HepG2 (cell line): ENCODE results near the gene SNX9. TPM values are rescaled to one million over a fixed set of nuclear protein-coding genes. Genes with fewer than 3 reads are reported as not detected.

Source experiments
- ATAC-seq: fragments of 200-7000 bp; cut with Tn5 transposase; 3 replicates; pipeline ENCODE4 v1.9.1; 2020; ENCODE audit warnings: mild to moderate bottlenecking, moderate library complexity
- BruUV-seq: library from RNA; stranded (reverse); fragments of 400-500 nt; replicated peaks from 2 replicates; lab custom pipeline; 2021; lab: Mats Ljungman, UMichigan
- CTCF ChIA-PET: fragments of 300-600 bp; formaldehyde crosslinking; extraction: SDS; loops from one replicate; lab custom pipeline; 2021; ENCODE audit warnings: low total read pairs, inconsistent platforms, low intra/inter-chr PET ratio; lab: Yijun Ruan, JAX
- POLR2A ChIA-PET: fragments of 350-600 bp; sonication (Branson Sonifier 250); formaldehyde crosslinking; loops from one replicate; lab custom pipeline; 2020; ENCODE audit warnings: antibody characterized with exemption, inconsistent platforms; lab: Yijun Ruan, JAX
- DNase-seq: peaks from one replicate; pipeline ENCODE4 v3.0.0-alpha.2; 2015; ENCODE audit warnings: low spot score
- FAIRE-seq: peaks from 3 replicates; lab custom pipeline; 2011; peaks lifted over from hg19 to GRCh38; lab: Jason Lieb, UNC
- H2AFZ ChIP-seq: one replicate; pipeline ENCODE4 v1.6.1; 2011; ENCODE audit warnings: low read length, inconsistent platforms
- H3K27ac ChIP-seq: fragments of 300-600 bp; 3 replicates; pipeline ENCODE4 v1.8.0; 2011; ENCODE audit warnings: mixed run types, mild to moderate bottlenecking, mixed read lengths, low read length, inconsistent platforms; ENCODE audit not compliant: insufficient read depth; ENCODE audit errors: extremely low read length
- H3K27me3 ChIP-seq, 2 experiments: fragments of 200-600 bp in 1 of 2; 2 replicates in 1 of 2; 3 replicates in 1 of 2; pipeline versions ENCODE4 v1.6.0 to v1.8.0; 2011; ENCODE audit warnings: low read length in 2 of 2, mild to moderate bottlenecking in 2 of 2, moderate library complexity in 2 of 2, inconsistent platforms in 1 of 2; ENCODE audit not compliant: insufficient read depth in 2 of 2, control insufficient read depth in 1 of 2
- H3K36me3 ChIP-seq, 2 experiments: fragments of 200-600 bp in 1 of 2; replicated peaks in 1 of 2; 2 replicates in 1 of 2; 3 replicates in 1 of 2; pipeline versions ENCODE4 v1.5.1 to v1.8.0; 2011; ENCODE audit warnings: low read length in 2 of 2, inconsistent platforms in 1 of 2; ENCODE audit not compliant: insufficient read depth in 2 of 2, control insufficient read depth in 1 of 2
- H3K4me1 ChIP-seq: 2 replicates; pipeline ENCODE4 v1.5.1; 2012; ENCODE audit warnings: low read length, inconsistent platforms; ENCODE audit not compliant: insufficient read depth
- H3K4me2 ChIP-seq: 2 replicates; pipeline ENCODE4 v1.6.0; 2011; ENCODE audit warnings: low read depth, low read length, inconsistent platforms
- H3K4me3 ChIP-seq, 3 experiments: fragments of 200-600 bp in 1 of 3; sonication (generic), shearing (Covaris generic) in 1 of 3; replicated peaks in 1 of 3; 2 replicates each; pipeline ENCODE4 v1.5.1; 2011 to 2016; ENCODE audit warnings: low read length in 3 of 3, inconsistent platforms in 2 of 3, low read depth in 2 of 3, mild to moderate bottlenecking in 2 of 3, control low read depth in 1 of 3, mixed read lengths in 1 of 3; ENCODE audit not compliant: insufficient read depth in 1 of 3
- H3K79me2 ChIP-seq: one replicate; pipeline ENCODE4 v1.6.1; 2011; ENCODE audit warnings: low read length, inconsistent platforms; ENCODE audit not compliant: insufficient read depth
- H3K9ac ChIP-seq: 2 replicates; pipeline ENCODE4 v1.6.0; 2011; ENCODE audit warnings: mild to moderate bottlenecking, low read depth, low read length, inconsistent platforms; ENCODE audit not compliant: insufficient read depth
- H3K9me3 ChIP-seq: 2 replicates; pipeline ENCODE4 v1.5.1; 2012; ENCODE audit warnings: mild to moderate bottlenecking, low read length
- H4K20me1 ChIP-seq: 2 replicates; pipeline ENCODE4 v1.6.0; 2011; ENCODE audit warnings: inconsistent platforms, mild to moderate bottlenecking, low read length, moderate library complexity; ENCODE audit not compliant: insufficient read depth
- ASH2L ChIP-seq: fragments of 300-600, 200-600 bp; sonication (generic); IDR thresholded peaks from 2 replicates; pipeline ENCODE4 v1.7.0; 2017; ENCODE audit warnings: low read depth, mild to moderate bottlenecking, moderate library complexity, mixed read lengths, low read length; ENCODE audit not compliant: insufficient read length
- RARA ChIP-seq: IDR thresholded peaks from 2 replicates; pipeline ENCODE4 v1.6.1; 2016; ENCODE audit warnings: missing genetic modification reagents, missing compliant biosample characterization
- RBFOX2 ChIP-seq: fragments of 200-400 bp; formaldehyde crosslinking; IDR thresholded peaks from 2 replicates; pipeline ENCODE4 v1.6.1; 2017; ENCODE audit warnings: low read depth, mild to moderate bottlenecking, low read length
- SNAI1 ChIP-seq: sonication (generic); formaldehyde crosslinking; IDR thresholded peaks from 2 replicates; pipeline ENCODE4 v1.5.0; 2020; ENCODE audit warnings: mild to moderate bottlenecking, missing genetic modification reagents, borderline replicate concordance
- TBL1XR1 ChIP-seq: fragments of 150-350 bp; IDR thresholded peaks from 2 replicates; pipeline ENCODE4 v1.6.1; 2014; ENCODE audit warnings: borderline replicate concordance, low read length; ENCODE audit not compliant: partially characterized antibody
- TMF1 ChIP-seq: sonication (generic); formaldehyde crosslinking; IDR thresholded peaks from 2 replicates; pipeline ENCODE4 v1.8.1; 2022; ENCODE audit warnings: low read depth, missing genetic modification reagents
- TP53 ChIP-seq: sonication (generic); formaldehyde crosslinking; conservative IDR thresholded peaks from 2 replicates; pipeline ENCODE4 v1.4.0; 2020; ENCODE audit warnings: missing genetic modification reagents
- ZBTB7B ChIP-seq: sonication (generic); formaldehyde crosslinking; IDR thresholded peaks from 2 replicates; pipeline ENCODE4 v1.4.0; 2020; ENCODE audit warnings: missing genetic modification reagents
- ZNF282 ChIP-seq: fragments of 450-650 bp; IDR thresholded peaks from 2 replicates; pipeline ENCODE4 v1.6.1; 2018; ENCODE audit not compliant: partially characterized antibody
- ZNF431 ChIP-seq: sonication (generic); formaldehyde crosslinking; IDR thresholded peaks from 2 replicates; pipeline ENCODE4 v1.9.0; 2022; ENCODE audit warnings: missing genetic modification reagents, low read depth, mild to moderate bottlenecking, borderline replicate concordance
- ZNF552 ChIP-seq: sonication (generic); formaldehyde crosslinking; IDR thresholded peaks from 2 replicates; pipeline ENCODE4 v1.9.0; 2022; ENCODE audit warnings: missing genetic modification reagents, mild to moderate bottlenecking, borderline replicate concordance
- ZNF703 ChIP-seq: sonication (generic); formaldehyde crosslinking; IDR thresholded peaks from 2 replicates; pipeline ENCODE4 v1.5.1; 2020; ENCODE audit warnings: missing genetic modification reagents, mild to moderate bottlenecking, moderate library complexity, borderline replicate concordance
- WGBS: methylation state at CpG from one replicate; pipeline ENCODE4 v1.1.6; 2017; ENCODE audit warnings: low lambda C conversion rate; 5-methylcytosine and 5-hydroxymethylcytosine counted together
- in situ Hi-C: cut with HindIII; loops from 2 replicates; pipeline ENCODE4 v1.10.0; 2017; ENCODE audit warnings: low pct_unique_long_range_greater_than_20kb; ENCODE audit not compliant: extremely low pct_ligation_motif_present
- intact Hi-C: fragments of 100-400 bp; cut with micrococcal nuclease; formaldehyde crosslinking; loops from one replicate; pipeline ENCODE4 v1.10.0; 2022; ENCODE audit not compliant: unreplicated experiment
- polyA plus RNA-seq, 8 experiments: library from polyadenylated mRNA; depleted of rRNA in 3 of 8; stranded (reverse) in 7 of 8; unstranded in 1 of 8; fragments of >200 nt; fragmentation: Illumina TruSeq in 4 of 8; extraction: Trizol in 4 of 8; gene quantifications; 2 replicates each; pipeline versions ENCODE4 v1.2.1 to v1.2.3, GENCODE V29; 2011 to 2016; ENCODE audit warnings: low read depth in 4 of 8, missing spikeins in 1 of 8, mixed read lengths in 1 of 8; ENCODE audit not compliant: insufficient read depth in 1 of 8
- total RNA-seq, 5 experiments: library from RNA; depleted of rRNA; stranded (reverse); fragments of >200 nt; fragmentation: Illumina TruSeq; extraction: Trizol; gene quantifications; 2 replicates each; pipeline ENCODE4 v1.2.3, GENCODE V29; 2016; ENCODE audit warnings: low read depth in 1 of 5
- TF ChIP-seq, protein P1 (sequence below): sonication (generic); formaldehyde crosslinking; IDR thresholded peaks from 2 replicates; pipeline ENCODE4 v1.4.0; 2020; ENCODE audit warnings: missing genetic modification reagents
- TF ChIP-seq, protein P2 (sequence below): IDR thresholded peaks from 2 replicates; pipeline ENCODE4 v1.4.0; 2020; ENCODE audit warnings: mild to moderate bottlenecking, missing genetic modification reagents
- TF ChIP-seq, protein P3 (sequence below): conservative IDR thresholded peaks from 2 replicates; pipeline ENCODE4 v1.6.1; 2018; ENCODE audit warnings: missing genetic modification reagents

Gene SNX9
- total and polyA plus RNA-seq, 2 of the 13 experiments (the other 11 are each of a cell fraction or from before 2014, with no cell fraction given): 21.9 to 36.0 TPM

DNA sequence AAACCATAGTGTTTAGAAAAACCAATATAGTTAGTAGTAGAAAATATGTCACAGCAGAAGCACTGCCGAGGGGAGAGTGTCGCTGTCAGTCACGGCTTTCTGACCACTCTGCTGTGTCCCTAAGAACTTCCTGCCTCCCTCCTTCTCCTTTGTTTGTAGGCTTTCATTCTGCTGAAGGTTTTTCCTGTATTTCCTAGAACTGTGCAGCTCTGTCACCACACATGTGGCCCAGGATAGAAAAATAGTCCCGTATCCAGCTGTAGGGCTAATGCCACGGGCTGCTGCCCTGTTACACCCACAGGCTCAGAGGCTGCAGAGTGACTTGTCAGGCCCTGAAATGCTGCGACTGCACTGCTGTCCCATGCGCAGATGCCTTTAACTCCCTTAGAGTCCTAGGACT is 106.0 kb downstream of the SNX9 start:
- Histone ChIP-seq H3K4me3 (no peak overlapping the region), H3K27ac (no peak overlapping the region), H3K27me3 (no peaks in the 10 kb centered on the region), H4K20me1 (no peaks in the 10 kb centered on the region), H3K36me3 (peaks cover 14 to 69% of the 10 kb centered on the region in 2 experiments), H3K79me2 (no peaks in the 10 kb centered on the region), H3K4me1 (no peaks in the 10 kb centered on the region), H3K9ac (no peak overlapping the region), H3K4me2 (no peak overlapping the region), H3K9me3 (no peaks in the 10 kb centered on the region), H2AFZ (no peak overlapping the region)
- ChIA-PET CTCF (no interaction called here), POLR2A (no interaction called here)
- in situ Hi-C loops (no loop called here), intact Hi-C loops (no loop called here)
- FAIRE-seq: no peak
- WGBS: 96% methylated on average over 7 of the region's 7 CpGs
- no peak for DNase-seq
- no peak for TF ChIP-seq TMF1 (CRISPR knock-in tag)
- TF ChIP-seq ZNF552 (CRISPR knock-in tag): no peak
- no peak for TF ChIP-seq RARA
- no peak for TF ChIP-seq SNAI1 (CRISPR knock-in tag)
- TF ChIP-seq, protein P1, sequence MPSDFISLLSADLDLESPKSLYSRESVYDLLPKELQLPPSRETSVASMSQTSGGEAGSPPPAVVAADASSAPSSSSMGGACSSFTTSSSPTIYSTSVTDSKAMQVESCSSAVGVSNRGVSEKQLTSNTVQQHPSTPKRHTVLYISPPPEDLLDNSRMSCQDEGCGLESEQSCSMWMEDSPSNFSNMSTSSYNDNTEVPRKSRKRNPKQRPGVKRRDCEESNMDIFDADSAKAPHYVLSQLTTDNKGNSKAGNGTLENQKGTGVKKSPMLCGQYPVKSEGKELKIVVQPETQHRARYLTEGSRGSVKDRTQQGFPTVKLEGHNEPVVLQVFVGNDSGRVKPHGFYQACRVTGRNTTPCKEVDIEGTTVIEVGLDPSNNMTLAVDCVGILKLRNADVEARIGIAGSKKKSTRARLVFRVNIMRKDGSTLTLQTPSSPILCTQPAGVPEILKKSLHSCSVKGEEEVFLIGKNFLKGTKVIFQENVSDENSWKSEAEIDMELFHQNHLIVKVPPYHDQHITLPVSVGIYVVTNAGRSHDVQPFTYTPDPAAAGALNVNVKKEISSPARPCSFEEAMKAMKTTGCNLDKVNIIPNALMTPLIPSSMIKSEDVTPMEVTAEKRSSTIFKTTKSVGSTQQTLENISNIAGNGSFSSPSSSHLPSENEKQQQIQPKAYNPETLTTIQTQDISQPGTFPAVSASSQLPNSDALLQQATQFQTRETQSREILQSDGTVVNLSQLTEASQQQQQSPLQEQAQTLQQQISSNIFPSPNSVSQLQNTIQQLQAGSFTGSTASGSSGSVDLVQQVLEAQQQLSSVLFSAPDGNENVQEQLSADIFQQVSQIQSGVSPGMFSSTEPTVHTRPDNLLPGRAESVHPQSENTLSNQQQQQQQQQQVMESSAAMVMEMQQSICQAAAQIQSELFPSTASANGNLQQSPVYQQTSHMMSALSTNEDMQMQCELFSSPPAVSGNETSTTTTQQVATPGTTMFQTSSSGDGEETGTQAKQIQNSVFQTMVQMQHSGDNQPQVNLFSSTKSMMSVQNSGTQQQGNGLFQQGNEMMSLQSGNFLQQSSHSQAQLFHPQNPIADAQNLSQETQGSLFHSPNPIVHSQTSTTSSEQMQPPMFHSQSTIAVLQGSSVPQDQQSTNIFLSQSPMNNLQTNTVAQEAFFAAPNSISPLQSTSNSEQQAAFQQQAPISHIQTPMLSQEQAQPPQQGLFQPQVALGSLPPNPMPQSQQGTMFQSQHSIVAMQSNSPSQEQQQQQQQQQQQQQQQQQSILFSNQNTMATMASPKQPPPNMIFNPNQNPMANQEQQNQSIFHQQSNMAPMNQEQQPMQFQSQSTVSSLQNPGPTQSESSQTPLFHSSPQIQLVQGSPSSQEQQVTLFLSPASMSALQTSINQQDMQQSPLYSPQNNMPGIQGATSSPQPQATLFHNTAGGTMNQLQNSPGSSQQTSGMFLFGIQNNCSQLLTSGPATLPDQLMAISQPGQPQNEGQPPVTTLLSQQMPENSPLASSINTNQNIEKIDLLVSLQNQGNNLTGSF (CRISPR knock-in tag): no peak
- TF ChIP-seq, protein P2, sequence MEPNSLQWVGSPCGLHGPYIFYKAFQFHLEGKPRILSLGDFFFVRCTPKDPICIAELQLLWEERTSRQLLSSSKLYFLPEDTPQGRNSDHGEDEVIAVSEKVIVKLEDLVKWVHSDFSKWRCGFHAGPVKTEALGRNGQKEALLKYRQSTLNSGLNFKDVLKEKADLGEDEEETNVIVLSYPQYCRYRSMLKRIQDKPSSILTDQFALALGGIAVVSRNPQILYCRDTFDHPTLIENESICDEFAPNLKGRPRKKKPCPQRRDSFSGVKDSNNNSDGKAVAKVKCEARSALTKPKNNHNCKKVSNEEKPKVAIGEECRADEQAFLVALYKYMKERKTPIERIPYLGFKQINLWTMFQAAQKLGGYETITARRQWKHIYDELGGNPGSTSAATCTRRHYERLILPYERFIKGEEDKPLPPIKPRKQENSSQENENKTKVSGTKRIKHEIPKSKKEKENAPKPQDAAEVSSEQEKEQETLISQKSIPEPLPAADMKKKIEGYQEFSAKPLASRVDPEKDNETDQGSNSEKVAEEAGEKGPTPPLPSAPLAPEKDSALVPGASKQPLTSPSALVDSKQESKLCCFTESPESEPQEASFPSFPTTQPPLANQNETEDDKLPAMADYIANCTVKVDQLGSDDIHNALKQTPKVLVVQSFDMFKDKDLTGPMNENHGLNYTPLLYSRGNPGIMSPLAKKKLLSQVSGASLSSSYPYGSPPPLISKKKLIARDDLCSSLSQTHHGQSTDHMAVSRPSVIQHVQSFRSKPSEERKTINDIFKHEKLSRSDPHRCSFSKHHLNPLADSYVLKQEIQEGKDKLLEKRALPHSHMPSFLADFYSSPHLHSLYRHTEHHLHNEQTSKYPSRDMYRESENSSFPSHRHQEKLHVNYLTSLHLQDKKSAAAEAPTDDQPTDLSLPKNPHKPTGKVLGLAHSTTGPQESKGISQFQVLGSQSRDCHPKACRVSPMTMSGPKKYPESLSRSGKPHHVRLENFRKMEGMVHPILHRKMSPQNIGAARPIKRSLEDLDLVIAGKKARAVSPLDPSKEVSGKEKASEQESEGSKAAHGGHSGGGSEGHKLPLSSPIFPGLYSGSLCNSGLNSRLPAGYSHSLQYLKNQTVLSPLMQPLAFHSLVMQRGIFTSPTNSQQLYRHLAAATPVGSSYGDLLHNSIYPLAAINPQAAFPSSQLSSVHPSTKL (CRISPR knock-in tag): no peak
- TF ChIP-seq TP53 (CRISPR knock-in tag): no peak
- TF ChIP-seq ZNF431 (CRISPR knock-in tag): no peak
- no peak for TF ChIP-seq TBL1XR1
- no peak for TF ChIP-seq ZBTB7B (CRISPR knock-in tag)
- TF ChIP-seq RBFOX2: no peak
- TF ChIP-seq ZNF703 (CRISPR knock-in tag): no peak
- TF ChIP-seq, protein P3, sequence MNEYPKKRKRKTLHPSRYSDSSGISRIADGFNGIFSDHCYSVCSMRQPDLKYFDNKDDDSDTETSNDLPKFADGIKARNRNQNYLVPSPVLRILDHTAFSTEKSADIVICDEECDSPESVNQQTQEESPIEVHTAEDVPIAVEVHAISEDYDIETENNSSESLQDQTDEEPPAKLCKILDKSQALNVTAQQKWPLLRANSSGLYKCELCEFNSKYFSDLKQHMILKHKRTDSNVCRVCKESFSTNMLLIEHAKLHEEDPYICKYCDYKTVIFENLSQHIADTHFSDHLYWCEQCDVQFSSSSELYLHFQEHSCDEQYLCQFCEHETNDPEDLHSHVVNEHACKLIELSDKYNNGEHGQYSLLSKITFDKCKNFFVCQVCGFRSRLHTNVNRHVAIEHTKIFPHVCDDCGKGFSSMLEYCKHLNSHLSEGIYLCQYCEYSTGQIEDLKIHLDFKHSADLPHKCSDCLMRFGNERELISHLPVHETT (CRISPR knock-in tag): no peak
- TF ChIP-seq ASH2L: no peak
- TF ChIP-seq ZNF282: no peak
- BruUV-seq: no TSS peak
- no peak for ATAC-seq
